HG03135 (cell line): Measurements from ENCODE around the gene PTCRA.

Experiments used
- ATAC-seq: cut with Tn5 transposase; IDR thresholded peaks from one replicate; pipeline ENCODE4 v1.9.1; 2021; ENCODE audit warnings: mild to moderate bottlenecking, moderate library complexity; ENCODE audit not compliant: unreplicated experiment

The PTCRA gene

DNA sequence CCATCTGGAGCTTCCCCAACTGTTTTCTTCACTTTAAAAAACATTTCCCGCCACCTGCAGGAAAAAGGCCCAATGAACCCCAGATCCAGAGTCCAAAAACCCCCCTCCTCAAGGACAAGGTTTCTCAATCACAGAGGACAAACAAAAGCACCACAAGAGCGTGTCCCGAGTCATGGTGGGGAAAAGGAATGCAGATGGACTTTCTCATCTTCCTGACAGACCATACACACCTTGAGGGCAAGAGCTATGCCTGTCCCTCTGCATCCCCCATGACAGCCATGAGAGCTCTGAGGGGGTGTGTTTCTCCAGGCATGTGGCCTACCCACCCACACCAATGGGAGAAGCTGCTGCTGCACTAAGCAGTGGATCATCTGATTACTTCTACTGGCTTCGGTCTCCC is 54.1 kb downstream of the PTCRA start:
- ATAC-seq: no peak

DNA sequence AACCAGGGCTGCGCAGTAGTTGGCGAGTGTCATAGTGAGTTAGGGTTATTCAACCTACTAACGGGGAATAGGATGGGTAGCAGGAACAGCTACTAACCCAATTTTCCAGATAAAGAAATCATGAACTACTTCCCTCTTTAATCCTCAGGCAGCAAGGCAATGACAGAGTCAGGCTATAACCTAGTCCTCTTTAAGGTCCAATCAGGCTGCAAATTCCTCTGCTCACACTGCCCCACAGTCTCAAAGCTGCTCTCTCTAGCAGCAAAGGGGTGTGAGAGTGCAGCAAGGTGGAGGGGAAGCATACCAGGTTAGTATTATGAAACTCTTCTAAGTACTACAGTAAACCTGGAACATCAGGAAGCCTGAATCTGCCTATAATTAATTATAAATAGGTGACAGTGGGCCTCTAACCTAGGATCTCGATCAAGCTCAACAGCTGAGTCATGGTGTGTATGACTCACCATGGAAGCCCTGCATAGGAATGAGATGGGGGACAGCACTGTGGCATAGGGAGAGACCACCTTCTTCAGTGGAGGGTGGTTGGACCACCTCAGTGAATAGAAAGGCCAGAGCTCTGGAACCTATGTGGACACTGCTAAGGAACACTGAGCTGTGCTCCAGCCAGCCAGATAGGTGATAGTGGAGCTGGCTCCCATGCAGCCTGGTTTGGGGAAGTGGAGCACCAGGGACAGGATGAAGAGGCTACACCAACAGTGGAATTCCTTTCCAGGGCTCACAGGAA is 55.2 kb downstream of the PTCRA start:
- no peak for ATAC-seq

- no peak for ATAC-seq
These were observed 56.0 kb downstream of the PTCRA start for GRCh38 chr6:42971746-42972327.

- ATAC-seq: no peak
These were observed 58.1 kb downstream of the PTCRA start for GRCh38 chr6:42973926-42974325.

- ATAC-seq: no peak
These were observed 59.2 kb downstream of the PTCRA start for GRCh38 chr6:42974919-42975505.
